Measurements from ENCODE around the gene USP36.

GRCh38 chr17:78839235-78839761 lies 1.3 kb downstream of the USP36 start:
- TF ChIP-seq CTCF (IDR thresholded peaks at IDR 0.05) (no peak), POLR2A (IDR thresholded peaks at IDR 0.05) (no peak)

All from right lobe of liver (tissue), 4 donors.